SK-N-SH treated with all-trans-retinoic acid at 6 μM for 48 hours (cell line): ENCODE data around the gene SSBP2.

ENCODE experiments used
- ATAC-seq: fragments of 200-7000 bp; cut with Tn5 transposase; 3 replicates; pipeline ENCODE4 v1.9.1; 2020; ENCODE audit warnings: mild to moderate bottlenecking, moderate library complexity
- ARNTL ChIP-seq: fragments of 450-650 bp; formaldehyde crosslinking; IDR thresholded peaks from 2 replicates; pipeline ENCODE4 v1.5.0; 2020; ENCODE audit warnings: low read depth, mild to moderate bottlenecking, moderate library complexity, borderline replicate concordance
- BACH2 ChIP-seq: fragments of 250-450 bp; sonication (Bioruptor Pico); IDR thresholded peaks from 2 replicates; pipeline ENCODE4 v1.9.0; 2021; ENCODE audit warnings: mild to moderate bottlenecking, borderline replicate concordance
- CSDC2 ChIP-seq: fragments of 250-450 bp; sonication (Bioruptor Pico); IDR thresholded peaks from 2 replicates; pipeline ENCODE4 v1.5.0; 2020; ENCODE audit warnings: mild to moderate bottlenecking, moderate library complexity
- ESRRG ChIP-seq: fragments of 250-450 bp; sonication (Bioruptor Pico); IDR thresholded peaks from 2 replicates; pipeline ENCODE4 v1.6.1; 2021; ENCODE audit warnings: mild to moderate bottlenecking
- GLIS3 ChIP-seq: fragments of 250-450 bp; sonication (Bioruptor Pico); IDR thresholded peaks from 2 replicates; pipeline ENCODE4 v1.5.0; 2020; ENCODE audit warnings: mild to moderate bottlenecking, moderate library complexity
- ISL1 ChIP-seq: fragments of 250-450 bp; sonication (Bioruptor Pico); IDR thresholded peaks from 2 replicates; pipeline ENCODE4 v2.1.2; 2022; ENCODE audit warnings: mild to moderate bottlenecking, moderate library complexity
- OSR1 ChIP-seq: fragments of 250-450 bp; sonication (Bioruptor Pico); IDR thresholded peaks from 2 replicates; pipeline ENCODE4 v1.8.0; 2022; ENCODE audit warnings: moderate library complexity, mild to moderate bottlenecking, inconsistent platforms
- PATZ1 ChIP-seq: fragments of 250-450 bp; sonication (Bioruptor Pico); IDR thresholded peaks from 2 replicates; pipeline ENCODE4 v1.8.0; 2020; ENCODE audit warnings: mild to moderate bottlenecking, moderate library complexity, borderline replicate concordance
- POU6F1 ChIP-seq: fragments of 250-450 bp; sonication (Bioruptor Pico); IDR thresholded peaks from 2 replicates; pipeline ENCODE4 v1.8.0; 2021; ENCODE audit warnings: low read depth, mild to moderate bottlenecking, moderate library complexity, borderline replicate concordance
- PPARA ChIP-seq: fragments of 250-450 bp; sonication (Bioruptor Pico); IDR thresholded peaks from 2 replicates; pipeline ENCODE4 v1.5.0; 2020; ENCODE audit warnings: mild to moderate bottlenecking, borderline replicate concordance
- RARB ChIP-seq: fragments of 250-450 bp; sonication (Bioruptor Pico); IDR thresholded peaks from 2 replicates; pipeline ENCODE4 v1.8.0; 2021; ENCODE audit warnings: mild to moderate bottlenecking, moderate library complexity
- TCF4 ChIP-seq: fragments of 250-450 bp; sonication (Bioruptor Pico); IDR thresholded peaks from 2 replicates; pipeline ENCODE4 v1.8.0; 2021; ENCODE audit warnings: mild to moderate bottlenecking, moderate library complexity, borderline replicate concordance
- TOX ChIP-seq: fragments of 250-450 bp; sonication (Bioruptor Pico); IDR thresholded peaks from 2 replicates; pipeline ENCODE4 v1.8.0; 2021; ENCODE audit warnings: mild to moderate bottlenecking, moderate library complexity, borderline replicate concordance
- TSHZ2 ChIP-seq: fragments of 250-450 bp; sonication (Bioruptor Pico); IDR thresholded peaks from 2 replicates; pipeline ENCODE4 v1.5.0; 2020; ENCODE audit warnings: mild to moderate bottlenecking, moderate library complexity
- ZC3H10 ChIP-seq: fragments of 250-450 bp; sonication (Bioruptor Pico); IDR thresholded peaks from 2 replicates; pipeline ENCODE4 v1.5.1; 2021; ENCODE audit warnings: mild to moderate bottlenecking, moderate library complexity
- ZFP3 ChIP-seq: fragments of 250-450 bp; sonication (Bioruptor Pico); IDR thresholded peaks from 2 replicates; pipeline ENCODE4 v1.5.0; 2020; ENCODE audit warnings: mild to moderate bottlenecking, moderate library complexity
- ZFP30 ChIP-seq: fragments of 450-650 bp; formaldehyde crosslinking; IDR thresholded peaks from 2 replicates; pipeline ENCODE4 v1.5.0; 2022; ENCODE audit warnings: mild to moderate bottlenecking, moderate library complexity
- ZNF565 ChIP-seq: fragments of 450-650 bp; formaldehyde crosslinking; conservative IDR thresholded peaks from 2 replicates; pipeline ENCODE4 v1.5.0; 2020; ENCODE audit warnings: low read depth, mild to moderate bottlenecking, moderate library complexity
- ZNF70 ChIP-seq: fragments of 450-650 bp; formaldehyde crosslinking; IDR thresholded peaks from 2 replicates; pipeline ENCODE4 v1.5.0; 2020; ENCODE audit warnings: mild to moderate bottlenecking, moderate library complexity
- ZNF8 ChIP-seq: fragments of 450-650 bp; formaldehyde crosslinking; IDR thresholded peaks from 2 replicates; pipeline ENCODE4 v1.5.0; 2020; ENCODE audit warnings: mild to moderate bottlenecking, moderate library complexity
- TF ChIP-seq, protein P1 (sequence below): fragments of 250-450 bp; sonication (Bioruptor Pico); IDR thresholded peaks from 2 replicates; pipeline ENCODE4 v1.5.1; 2021; ENCODE audit warnings: mild to moderate bottlenecking, moderate library complexity
- TF ChIP-seq, protein P2 (sequence below): fragments of 250-450 bp; sonication (Bioruptor Pico); IDR thresholded peaks from 2 replicates; pipeline ENCODE4 v1.5.1; 2020; ENCODE audit warnings: low read depth, mild to moderate bottlenecking, moderate library complexity

SSBP2 gene

GRCh38 chr5:81748556-81748955 is 2.3 kb downstream of the SSBP2 start:
- ATAC-seq, result no peak
- no peak for TF ChIP-seq POU6F1
- TF ChIP-seq ISL1 (CRISPR knock-in tag), result no peak
- TF ChIP-seq, protein P1, sequence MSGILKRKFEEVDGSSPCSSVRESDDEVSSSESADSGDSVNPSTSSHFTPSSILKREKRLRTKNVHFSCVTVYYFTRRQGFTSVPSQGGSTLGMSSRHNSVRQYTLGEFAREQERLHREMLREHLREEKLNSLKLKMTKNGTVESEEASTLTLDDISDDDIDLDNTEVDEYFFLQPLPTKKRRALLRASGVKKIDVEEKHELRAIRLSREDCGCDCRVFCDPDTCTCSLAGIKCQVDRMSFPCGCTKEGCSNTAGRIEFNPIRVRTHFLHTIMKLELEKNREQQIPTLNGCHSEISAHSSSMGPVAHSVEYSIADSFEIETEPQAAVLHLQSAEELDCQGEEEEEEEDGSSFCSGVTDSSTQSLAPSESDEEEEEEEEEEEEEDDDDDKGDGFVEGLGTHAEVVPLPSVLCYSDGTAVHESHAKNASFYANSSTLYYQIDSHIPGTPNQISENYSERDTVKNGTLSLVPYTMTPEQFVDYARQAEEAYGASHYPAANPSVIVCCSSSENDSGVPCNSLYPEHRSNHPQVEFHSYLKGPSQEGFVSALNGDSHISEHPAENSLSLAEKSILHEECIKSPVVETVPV (CRISPR knock-in tag), result no peak
- no peak for TF ChIP-seq ZFP3 (CRISPR knock-in tag)
- TF ChIP-seq BACH2, result no peak
- no peak for TF ChIP-seq ZNF565 (CRISPR knock-in tag)
- no peak for TF ChIP-seq ZNF8 (CRISPR knock-in tag)
- no peak for TF ChIP-seq ZFP30 (CRISPR knock-in tag)
- no peak for TF ChIP-seq PPARA
- no peak for TF ChIP-seq TCF4
- no peak for TF ChIP-seq TOX (CRISPR knock-in tag)
- TF ChIP-seq TSHZ2 (CRISPR knock-in tag), result no peak
- TF ChIP-seq OSR1 (CRISPR knock-in tag), result no peak
- no peak for TF ChIP-seq ESRRG
- no peak for TF ChIP-seq PATZ1
- no peak for TF ChIP-seq RARB (CRISPR knock-in tag)
- TF ChIP-seq ZNF70 (CRISPR knock-in tag), result no peak
- no peak for TF ChIP-seq GLIS3 (CRISPR knock-in tag)

- no peak for ATAC-seq
- TF ChIP-seq PATZ1 (no peak), ESRRG (no peak), ARNTL (CRISPR knock-in tag) (no peak), ZFP30 (CRISPR knock-in tag) (no peak), CSDC2 (CRISPR knock-in tag) (no peak), GLIS3 (CRISPR knock-in tag) (no peak), ZNF70 (CRISPR knock-in tag) (no peak)
- TF ChIP-seq, protein P2, sequence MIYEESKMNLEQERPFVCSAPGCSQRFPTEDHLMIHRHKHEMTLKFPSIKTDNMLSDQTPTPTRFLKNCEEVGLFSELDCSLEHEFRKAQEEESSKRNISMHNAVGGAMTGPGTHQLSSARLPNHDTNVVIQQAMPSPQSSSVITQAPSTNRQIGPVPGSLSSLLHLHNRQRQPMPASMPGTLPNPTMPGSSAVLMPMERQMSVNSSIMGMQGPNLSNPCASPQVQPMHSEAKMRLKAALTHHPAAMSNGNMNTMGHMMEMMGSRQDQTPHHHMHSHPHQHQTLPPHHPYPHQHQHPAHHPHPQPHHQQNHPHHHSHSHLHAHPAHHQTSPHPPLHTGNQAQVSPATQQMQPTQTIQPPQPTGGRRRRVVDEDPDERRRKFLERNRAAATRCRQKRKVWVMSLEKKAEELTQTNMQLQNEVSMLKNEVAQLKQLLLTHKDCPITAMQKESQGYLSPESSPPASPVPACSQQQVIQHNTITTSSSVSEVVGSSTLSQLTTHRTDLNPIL, result no peak
- TF ChIP-seq, all 23 proteins: peak for 0
These were observed 3.9 kb downstream of the SSBP2 start for GRCh38 chr5:81747030-81747429.

GRCh38 chr5:81740758-81741157 is 10.1 kb downstream of the SSBP2 start:
- no peak for TF ChIP-seq ESRRG
- TF ChIP-seq RARB (CRISPR knock-in tag), result no peak
- TF ChIP-seq ARNTL (CRISPR knock-in tag), result no peak
- no peak for TF ChIP-seq ZFP3 (CRISPR knock-in tag)
- no peak for TF ChIP-seq PATZ1
- no peak for TF ChIP-seq ZC3H10
- TF ChIP-seq, all 23 proteins: peak for 0
- ATAC-seq, result no peak
